Esophagus squamous epithelium (tissue), 4 donors: ENCODE data around the gene DPY19L2.
"Not testable (repeated sequence)": the region's sequence is repeated elsewhere in the genome, so short reads cannot be mapped to it uniquely, and the experiment has no call there.

Experiments
- POLR2A ChIP-seq, 4 donors: fragments of 450-650 bp; IDR thresholded peaks; one replicate each; pipeline ENCODE4 v1.6.1; 2017; ENCODE audit warnings: antibody characterized with exemption in 4 of 4, mild to moderate bottlenecking in 4 of 4, moderate library complexity in 3 of 4
- TF ChIP-seq, protein P1 (sequence below), 6 experiments: fragments of 450-650 bp in 4 of 6; fragments of 200-600 bp in 2 of 6; sonication (generic) in 2 of 6; IDR thresholded peaks; one replicate each; pipeline ENCODE4 v1.5.1; 2016 to 2019; ENCODE audit warnings: antibody characterized with exemption in 6 of 6, mild to moderate bottlenecking in 4 of 6, moderate library complexity in 4 of 6

DNA sequence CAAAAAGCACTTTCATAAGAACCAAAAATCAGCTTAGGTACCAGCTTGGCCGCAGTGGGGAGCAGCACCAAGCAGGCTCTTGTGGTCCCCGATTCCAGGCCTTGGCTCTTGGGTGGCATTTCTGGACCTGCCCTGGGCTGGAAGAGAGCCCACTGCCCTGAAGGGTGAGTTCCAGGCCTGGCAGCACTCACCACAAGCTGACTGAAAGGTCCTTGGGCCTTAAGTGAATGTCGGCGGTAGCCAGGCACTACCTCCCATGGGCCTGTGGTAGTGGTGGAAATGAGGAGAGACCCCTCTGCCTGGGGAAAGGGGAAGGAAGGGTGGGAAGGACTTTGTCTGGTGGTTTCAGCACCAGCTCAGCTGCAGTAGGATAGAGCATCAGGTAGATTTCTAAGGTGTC is 96.3 kb downstream of the DPY19L2 start:
- TF ChIP-seq, protein P1, sequence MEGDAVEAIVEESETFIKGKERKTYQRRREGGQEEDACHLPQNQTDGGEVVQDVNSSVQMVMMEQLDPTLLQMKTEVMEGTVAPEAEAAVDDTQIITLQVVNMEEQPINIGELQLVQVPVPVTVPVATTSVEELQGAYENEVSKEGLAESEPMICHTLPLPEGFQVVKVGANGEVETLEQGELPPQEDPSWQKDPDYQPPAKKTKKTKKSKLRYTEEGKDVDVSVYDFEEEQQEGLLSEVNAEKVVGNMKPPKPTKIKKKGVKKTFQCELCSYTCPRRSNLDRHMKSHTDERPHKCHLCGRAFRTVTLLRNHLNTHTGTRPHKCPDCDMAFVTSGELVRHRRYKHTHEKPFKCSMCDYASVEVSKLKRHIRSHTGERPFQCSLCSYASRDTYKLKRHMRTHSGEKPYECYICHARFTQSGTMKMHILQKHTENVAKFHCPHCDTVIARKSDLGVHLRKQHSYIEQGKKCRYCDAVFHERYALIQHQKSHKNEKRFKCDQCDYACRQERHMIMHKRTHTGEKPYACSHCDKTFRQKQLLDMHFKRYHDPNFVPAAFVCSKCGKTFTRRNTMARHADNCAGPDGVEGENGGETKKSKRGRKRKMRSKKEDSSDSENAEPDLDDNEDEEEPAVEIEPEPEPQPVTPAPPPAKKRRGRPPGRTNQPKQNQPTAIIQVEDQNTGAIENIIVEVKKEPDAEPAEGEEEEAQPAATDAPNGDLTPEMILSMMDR (IDR thresholded peaks at IDR 0.05), result not testable (repeated sequence)
- TF ChIP-seq POLR2A (IDR thresholded peaks at IDR 0.05), result not testable (repeated sequence)
